ENCODE measurements around the gene PDP2.

Gene PDP2

GRCh38 chr16:66935314-66936011 lies 55.1 kb downstream of the PDP2 start, which contains the start of gene CES2:
CES2 (plus strand) TSS chr16:66935516; CDS start chr16:66935636, 120 bp downstream.
- peak; percentile 17 for DNase-seq (ENCODE audit: low spot score)

GRCh38 chr16:66936462-66936861 lies 56.1 kb downstream of the PDP2 start:
- DNase-seq (ENCODE audit: low spot score), result no peak

GRCh38 chr16:66936889-66937554 lies 56.7 kb downstream of the PDP2 start:
- no peak for DNase-seq (ENCODE audit: low spot score)

GRCh38 chr16:66937725-66938337 lies 57.5 kb downstream of the PDP2 start:
- no peak for DNase-seq (ENCODE audit: low spot score)

GRCh38 chr16:66939366-66939765 lies 59.1 kb downstream of the PDP2 start:
- DNase-seq (ENCODE audit: low spot score), result no peak

GRCh38 chr16:66940236-66940635 lies 59.9 kb downstream of the PDP2 start:
- no peak for DNase-seq (ENCODE audit: low spot score)
